ENCODE measurements around the gene RNU1-3. TPM values are rescaled to one million over a fixed set of nuclear protein-coding genes. Genes with fewer than 3 reads are reported as not detected.
"Not testable (repeated sequence)": the region's sequence is repeated elsewhere in the genome, so short reads cannot be mapped to it uniquely, and the experiment has no call there.

Gene RNU1-3
- total RNA-seq, 1 experiment from 2014 or later, result 1,333 TPM

- Histone ChIP-seq H3K79me2 (ENCODE audit: low read depth) (peaks cover 33% of the 10 kb centered on the region), H3K4me1 (replicated peaks; ENCODE audit: insufficient read depth) (peaks cover 17% of the 10 kb centered on the region)
- H3K4me2 ChIP-seq; BruUV-seq (replicated peaks); H4K20me1 ChIP-seq (ENCODE audit: insufficient read depth); CTCF ChIA-PET; H2AFZ ChIP-seq; H3K27me3 ChIP-seq (ENCODE audit: insufficient read depth, low read depth); intact Hi-C loops (cut with micrococcal nuclease; ENCODE audit: unreplicated experiment); H3F3A ChIP-seq (ENCODE audit: insufficient read depth, low read depth); H3K4me3 ChIP-seq; H3K9me3 ChIP-seq (ENCODE audit: insufficient read depth, low read depth); H3K27ac ChIP-seq; H3K36me3 ChIP-seq (ENCODE audit: low read depth); H3K9me2 ChIP-seq (ENCODE audit: insufficient read depth): not testable (repeated sequence)
- peak in 1 of 2 experiments; percentile 26 for DNase-seq
- POLR2A ChIA-PET (ENCODE audit: unreplicated experiment), result interaction anchor here (0.6 kb wide), 1 partner anchor 274 kb away, joined by 4 read pairs; no protein-coding TSS in a partner anchor
Observed at GRCh38 chr1:16641159-16641975, 25.4 kb downstream of the RNU1-3 start.

- H3K36me3 ChIP-seq (ENCODE audit: low read depth); H2AFZ ChIP-seq; H3K4me2 ChIP-seq; H3K9me2 ChIP-seq (ENCODE audit: insufficient read depth); H3K4me3 ChIP-seq; H3K27ac ChIP-seq; intact Hi-C loops (cut with micrococcal nuclease; ENCODE audit: unreplicated experiment); H3K27me3 ChIP-seq (ENCODE audit: insufficient read depth, low read depth); H3K4me1 ChIP-seq (replicated peaks; ENCODE audit: insufficient read depth); CTCF ChIA-PET; BruUV-seq (replicated peaks); H3F3A ChIP-seq (ENCODE audit: insufficient read depth, low read depth); H3K9me3 ChIP-seq (ENCODE audit: insufficient read depth, low read depth); H4K20me1 ChIP-seq (ENCODE audit: insufficient read depth): not testable (repeated sequence)
- DNase-seq, result peak in 1 of 2 experiments; percentile 33
- H3K79me2 ChIP-seq (ENCODE audit: low read depth), result peaks cover 32% of the 10 kb centered on the region
- POLR2A ChIA-PET (ENCODE audit: unreplicated experiment), result interaction anchor here (0.6 kb wide), 1 partner anchor 11 kb away, joined by 6 read pairs; no protein-coding TSS in a partner anchor
Observed at GRCh38 chr1:16639091-16640031, 27.4 kb downstream of the RNU1-3 start.

- H3K27me3 ChIP-seq (ENCODE audit: insufficient read depth, low read depth); POLR2A ChIA-PET (ENCODE audit: unreplicated experiment); BruUV-seq (replicated peaks); H3K9me2 ChIP-seq (ENCODE audit: insufficient read depth); H2AFZ ChIP-seq; H3K9me3 ChIP-seq (ENCODE audit: insufficient read depth, low read depth); H3K36me3 ChIP-seq (ENCODE audit: low read depth); H3K4me2 ChIP-seq; H3K4me3 ChIP-seq; intact Hi-C loops (cut with micrococcal nuclease; ENCODE audit: unreplicated experiment); H3K27ac ChIP-seq; CTCF ChIA-PET; H4K20me1 ChIP-seq (ENCODE audit: insufficient read depth); H3F3A ChIP-seq (ENCODE audit: insufficient read depth, low read depth); H3K4me1 ChIP-seq (replicated peaks; ENCODE audit: insufficient read depth): not testable (repeated sequence)
- H3K79me2 ChIP-seq (ENCODE audit: low read depth), result peaks cover 20% of the 10 kb centered on the region
- peak in 1 of 2 experiments; percentile 32 for DNase-seq
Observed at GRCh38 chr1:16637941-16638778, 28.6 kb downstream of the RNU1-3 start.

- H3K36me3 ChIP-seq (ENCODE audit: low read depth); CTCF ChIA-PET; H4K20me1 ChIP-seq (ENCODE audit: insufficient read depth); H3F3A ChIP-seq (ENCODE audit: insufficient read depth, low read depth); POLR2A ChIA-PET (ENCODE audit: unreplicated experiment); H3K9me2 ChIP-seq (ENCODE audit: insufficient read depth); H3K4me1 ChIP-seq (replicated peaks; ENCODE audit: insufficient read depth); H3K4me2 ChIP-seq; BruUV-seq (replicated peaks); H2AFZ ChIP-seq; intact Hi-C loops (cut with micrococcal nuclease; ENCODE audit: unreplicated experiment); H3K27me3 ChIP-seq (ENCODE audit: insufficient read depth, low read depth); H3K9me3 ChIP-seq (ENCODE audit: insufficient read depth, low read depth); H3K27ac ChIP-seq; H3K4me3 ChIP-seq: not testable (repeated sequence)
- H3K79me2 ChIP-seq (ENCODE audit: low read depth), result peaks cover 14% of the 10 kb centered on the region
- DNase-seq, result peak in 1 of 2 experiments; percentile 21
Observed at GRCh38 chr1:16636551-16637195, 30.1 kb downstream of the RNU1-3 start.

GRCh38 chr1:16635959-16636358 lies 30.8 kb downstream of the RNU1-3 start:
- H3K9me3 ChIP-seq (ENCODE audit: insufficient read depth, low read depth); H3K9me2 ChIP-seq (ENCODE audit: insufficient read depth); H3F3A ChIP-seq (ENCODE audit: insufficient read depth, low read depth); H3K4me3 ChIP-seq; DNase-seq; H3K27me3 ChIP-seq (ENCODE audit: insufficient read depth, low read depth); H3K79me2 ChIP-seq (ENCODE audit: low read depth); intact Hi-C loops (cut with micrococcal nuclease; ENCODE audit: unreplicated experiment); BruUV-seq (replicated peaks); H4K20me1 ChIP-seq (ENCODE audit: insufficient read depth); H3K4me2 ChIP-seq; H3K36me3 ChIP-seq (ENCODE audit: low read depth); CTCF ChIA-PET; H3K27ac ChIP-seq; H3K4me1 ChIP-seq (replicated peaks; ENCODE audit: insufficient read depth); H2AFZ ChIP-seq: not testable (repeated sequence)
- POLR2A ChIA-PET (ENCODE audit: unreplicated experiment), result interaction anchor here (0.7 kb wide), 1 partner anchor 397 kb away, joined by 6 read pairs; no protein-coding TSS in a partner anchor

GRCh38 chr1:16633540-16634282 lies 33.0 kb downstream of the RNU1-3 start:
- H3K4me3 ChIP-seq; H3K36me3 ChIP-seq (ENCODE audit: low read depth); H2AFZ ChIP-seq; POLR2A ChIA-PET (ENCODE audit: unreplicated experiment); CTCF ChIA-PET; H3K4me2 ChIP-seq; H3K4me1 ChIP-seq (replicated peaks; ENCODE audit: insufficient read depth); BruUV-seq (replicated peaks); H3K27me3 ChIP-seq (ENCODE audit: insufficient read depth, low read depth); H3K9me2 ChIP-seq (ENCODE audit: insufficient read depth); intact Hi-C loops (cut with micrococcal nuclease; ENCODE audit: unreplicated experiment); H3K27ac ChIP-seq; H3K9me3 ChIP-seq (ENCODE audit: insufficient read depth, low read depth); H3F3A ChIP-seq (ENCODE audit: insufficient read depth, low read depth); H4K20me1 ChIP-seq (ENCODE audit: insufficient read depth); H3K79me2 ChIP-seq (ENCODE audit: low read depth): not testable (repeated sequence)
- DNase-seq, result peak in 1 of 2 experiments; percentile 32
